Mesenchymal stem cell (in vitro differentiated cells and primary cell): Measurements from ENCODE around the gene CFAP99.

ENCODE experiments used
- DNase-seq: peaks from one replicate; pipeline ENCODE4 v3.0.0-alpha.2; 2013
- H2AFZ ChIP-seq: one replicate; pipeline ENCODE4 v1.6.1; 2013; ENCODE audit warnings: low read depth, mild to moderate bottlenecking, control low read depth, inconsistent platforms, low read length, moderate library complexity
- H2AK5ac ChIP-seq: 2 replicates; pipeline ENCODE4 v1.6.1; 2013; ENCODE audit warnings: low read length, moderate library complexity, mild to moderate bottlenecking, inconsistent platforms; ENCODE audit not compliant: severe bottlenecking
- H2BK120ac ChIP-seq: one replicate; pipeline ENCODE4 v1.6.1; 2013; ENCODE audit warnings: low read depth, mild to moderate bottlenecking, inconsistent platforms, low read length, moderate library complexity
- H2BK12ac ChIP-seq, 2 experiments: one replicate each; pipeline ENCODE4 v1.6.1; 2013; ENCODE audit warnings: inconsistent platforms in 2 of 2, low read length in 2 of 2, mild to moderate bottlenecking in 2 of 2, moderate library complexity in 2 of 2, control low read depth in 1 of 2
- H2BK15ac ChIP-seq: one replicate; pipeline ENCODE4 v1.6.1; 2013; ENCODE audit warnings: mild to moderate bottlenecking, low read depth, inconsistent platforms; ENCODE audit not compliant: poor library complexity, severe bottlenecking
- H2BK5ac ChIP-seq: 2 replicates; pipeline ENCODE4 v1.6.1; 2013; ENCODE audit warnings: low read depth, mild to moderate bottlenecking, low read length, control low read depth, inconsistent platforms; ENCODE audit not compliant: poor library complexity, severe bottlenecking
- H3K14ac ChIP-seq, 2 experiments: one replicate each; pipeline ENCODE4 v1.6.1; 2013; ENCODE audit warnings: inconsistent platforms in 2 of 2, low read length in 2 of 2, control low read depth in 1 of 2, mild to moderate bottlenecking in 1 of 2, moderate library complexity in 1 of 2
- H3K18ac ChIP-seq, 2 experiments: one replicate each; pipeline ENCODE4 v1.6.1; 2013; ENCODE audit warnings: inconsistent platforms in 2 of 2, low read length in 2 of 2, control low read depth in 1 of 2, low read depth in 1 of 2, mild to moderate bottlenecking in 1 of 2
- H3K23ac ChIP-seq, 2 experiments: one replicate each; pipeline ENCODE4 v1.6.1; 2013; ENCODE audit warnings: inconsistent platforms in 2 of 2, low read length in 2 of 2, mild to moderate bottlenecking in 2 of 2, moderate library complexity in 2 of 2, control low read depth in 1 of 2
- H3K27ac ChIP-seq: 2 replicates; pipeline ENCODE4 v1.5.1; 2013; ENCODE audit warnings: mild to moderate bottlenecking, moderate library complexity, low read length, control low read depth, inconsistent platforms; ENCODE audit not compliant: poor library complexity, severe bottlenecking
- H3K27me3 ChIP-seq, 2 experiments: 2 replicates each; pipeline versions ENCODE4 v1.6.1 to v1.7.0; 2013; ENCODE audit warnings: low read length in 2 of 2, mild to moderate bottlenecking in 2 of 2, moderate library complexity in 2 of 2, control low read depth in 1 of 2, inconsistent platforms in 1 of 2; ENCODE audit not compliant: control insufficient read depth in 1 of 2, insufficient read depth in 1 of 2
- H3K36me3 ChIP-seq, 2 experiments: 2 replicates each; pipeline versions ENCODE4 v1.6.1 to v1.7.0; 2013; ENCODE audit warnings: low read length in 2 of 2, control low read depth in 1 of 2, inconsistent platforms in 1 of 2, low read depth in 1 of 2, mild to moderate bottlenecking in 1 of 2; ENCODE audit not compliant: insufficient read depth in 2 of 2, control insufficient read depth in 1 of 2
- H3K4ac ChIP-seq, 2 experiments: one replicate each; pipeline ENCODE4 v1.6.1; 2013; ENCODE audit warnings: inconsistent platforms in 2 of 2, low read length in 2 of 2, mild to moderate bottlenecking in 2 of 2, moderate library complexity in 2 of 2, control low read depth in 1 of 2, low read depth in 1 of 2
- H3K4me1 ChIP-seq: 2 replicates; pipeline ENCODE4 v1.6.1; 2013; ENCODE audit warnings: low read depth, low read length, control low read depth; ENCODE audit not compliant: control insufficient read depth, insufficient read depth
- H3K4me2 ChIP-seq: 2 replicates; pipeline ENCODE4 v1.6.1; 2013; ENCODE audit warnings: low read length, mild to moderate bottlenecking, inconsistent platforms; ENCODE audit not compliant: poor library complexity, severe bottlenecking
- H3K4me3 ChIP-seq, 2 experiments: 2 replicates each; pipeline versions ENCODE4 v1.5.1 to v1.7.0; 2013; ENCODE audit warnings: low read length in 2 of 2, mild to moderate bottlenecking in 2 of 2, control low read depth in 1 of 2, low read depth in 1 of 2; ENCODE audit not compliant: insufficient read depth in 1 of 2
- H3K79me1 ChIP-seq: replicated peaks from 2 replicates; pipeline ENCODE4 v1.6.1; 2013; ENCODE audit warnings: mild to moderate bottlenecking, control low read depth, low read length, inconsistent platforms; ENCODE audit not compliant: poor library complexity, severe bottlenecking
- H3K9ac ChIP-seq: 2 replicates; pipeline ENCODE4 v1.7.0; 2013; ENCODE audit warnings: mild to moderate bottlenecking, low read length, moderate library complexity
- H3K9me3 ChIP-seq: 2 replicates; pipeline ENCODE4 v1.7.0; 2013; ENCODE audit warnings: mild to moderate bottlenecking, low read length; ENCODE audit not compliant: control insufficient read depth
- H4K8ac ChIP-seq: one replicate; pipeline ENCODE4 v1.6.1; 2013; ENCODE audit warnings: inconsistent platforms, mild to moderate bottlenecking, low read length, moderate library complexity
- H4K91ac ChIP-seq: one replicate; pipeline ENCODE4 v1.6.1; 2013; ENCODE audit warnings: mild to moderate bottlenecking, low read length, inconsistent platforms
- WGBS: methylation state at CpG from one replicate; pipeline ENCODE4 v1.1.7; 2013; ENCODE audit warnings: mixed read lengths; 5-methylcytosine and 5-hydroxymethylcytosine counted together

Gene CFAP99

GRCh38 chr4:2492970-2493369, 74.2 kb downstream of the CFAP99 start:
- no peak overlapping the region for H2BK12ac ChIP-seq
- no peaks in the 10 kb centered on the region for H3K27me3 ChIP-seq
- no peak overlapping the region for H2AK5ac ChIP-seq
- H2AFZ ChIP-seq: no peak overlapping the region
- no peak overlapping the region for H2BK15ac ChIP-seq
- H3K14ac ChIP-seq: no peak overlapping the region
- WGBS: 100% methylated on average over 1 of the region's 1 CpG
- peaks cover 18% of the 10 kb centered on the region for H3K79me1 ChIP-seq
- no peak overlapping the region for H3K27ac ChIP-seq
- H4K91ac ChIP-seq: no peak overlapping the region
- no peak overlapping the region for H3K4ac ChIP-seq
- no peak overlapping the region for H3K23ac ChIP-seq
- H3K4me3 ChIP-seq: no peak overlapping the region
- DNase-seq: no peak
- H4K8ac ChIP-seq: no peak overlapping the region
- H3K18ac ChIP-seq: no peak overlapping the region
- no peak overlapping the region for H3K4me2 ChIP-seq
- no peak overlapping the region for H3K9ac ChIP-seq
- peaks cover 6% of the 10 kb centered on the region for H3K4me1 ChIP-seq
- no peaks in the 10 kb centered on the region for H3K9me3 ChIP-seq
- H3K36me3 ChIP-seq: peaks cover 57 to 66% of the 10 kb centered on the region in 2 experiments
- H2BK5ac ChIP-seq: no peak overlapping the region
- H2BK120ac ChIP-seq: no peak overlapping the region

GRCh38 chr4:2494992-2495391, 76.2 kb downstream of the CFAP99 start:
- Histone ChIP-seq H3K9ac (no peak overlapping the region), H3K36me3 (peaks cover 54 to 74% of the 10 kb centered on the region in 2 experiments), H3K4me3 (no peak overlapping the region), H3K4ac (no peak overlapping the region), H3K27me3 (no peaks in the 10 kb centered on the region), H2BK15ac (no peak overlapping the region), H2AFZ (no peak overlapping the region), H3K27ac (no peak overlapping the region), H4K91ac (no peak overlapping the region), H2BK12ac (no peak overlapping the region), H3K79me1 (peaks cover 21% of the 10 kb centered on the region), H3K14ac (no peak overlapping the region), H3K4me2 (no peak overlapping the region), H3K18ac (no peak overlapping the region), H2BK5ac (no peak overlapping the region), H2BK120ac (no peak overlapping the region), H3K23ac (no peak overlapping the region), H3K4me1 (no peaks in the 10 kb centered on the region), H3K9me3 (no peaks in the 10 kb centered on the region), H2AK5ac (no peak overlapping the region), H4K8ac (peak overlapping the region; percentile 10)
- no peak for DNase-seq
- 96% methylated on average over 3 of the region's 3 CpGs for WGBS

- H3K18ac ChIP-seq: no peak overlapping the region
- no peak overlapping the region for H3K14ac ChIP-seq
- no peak overlapping the region for H4K91ac ChIP-seq
- H2BK5ac ChIP-seq: no peak overlapping the region
- no peaks in the 10 kb centered on the region for H3K4me1 ChIP-seq
- no peak overlapping the region for H2AFZ ChIP-seq
- H3K79me1 ChIP-seq: peaks cover 34% of the 10 kb centered on the region
- peaks cover 60 to 81% of the 10 kb centered on the region in 2 experiments for H3K36me3 ChIP-seq
- H3K27me3 ChIP-seq: no peaks in the 10 kb centered on the region
- no peak overlapping the region for H3K27ac ChIP-seq
- WGBS: 100% methylated on average over 4 of the region's 4 CpGs
- no peak for DNase-seq
- H3K9ac ChIP-seq: no peak overlapping the region
- H2BK15ac ChIP-seq: no peak overlapping the region
- no peak overlapping the region for H2AK5ac ChIP-seq
- H2BK120ac ChIP-seq: no peak overlapping the region
- H3K9me3 ChIP-seq: no peaks in the 10 kb centered on the region
- no peak overlapping the region for H3K23ac ChIP-seq
- no peak overlapping the region for H4K8ac ChIP-seq
- H2BK12ac ChIP-seq: no peak overlapping the region
- H3K4me3 ChIP-seq: no peak overlapping the region
- no peak overlapping the region for H3K4ac ChIP-seq
- no peak overlapping the region for H3K4me2 ChIP-seq
Measured at GRCh38 chr4:2497324-2497723, 78.6 kb downstream of the CFAP99 start.

- 97% methylated on average over 9 of the region's 9 CpGs for WGBS
- Histone ChIP-seq H3K9me3 (no peaks in the 10 kb centered on the region), H2AFZ (no peak overlapping the region), H2BK120ac (no peak overlapping the region), H3K36me3 (peaks cover 59 to 75% of the 10 kb centered on the region in 2 experiments), H3K4ac (no peak overlapping the region), H2AK5ac (no peak overlapping the region), H4K8ac (no peak overlapping the region), H3K14ac (no peak overlapping the region), H3K27me3 (no peaks in the 10 kb centered on the region), H3K9ac (no peak overlapping the region), H3K79me1 (peaks cover 32% of the 10 kb centered on the region), H2BK5ac (no peak overlapping the region), H3K4me2 (no peak overlapping the region), H2BK15ac (no peak overlapping the region), H3K18ac (no peak overlapping the region), H2BK12ac (no peak overlapping the region), H4K91ac (no peak overlapping the region), H3K4me3 (no peak overlapping the region), H3K23ac (no peak overlapping the region), H3K4me1 (no peaks in the 10 kb centered on the region), H3K27ac (no peak overlapping the region)
- no peak for DNase-seq
Measured at GRCh38 chr4:2497931-2498330, 79.2 kb downstream of the CFAP99 start.
